IMR-90 (cell line): ENCODE results near the gene ZXDA. TPM values are rescaled to one million over a fixed set of nuclear protein-coding genes. Genes with fewer than 3 reads are reported as not detected.

Experiments used
- ATAC-seq: fragments of 200-7000 bp; cut with Tn5 transposase; 2 replicates; pipeline ENCODE4 v1.9.1; 2020; ENCODE audit warnings: low read depth, mild to moderate bottlenecking, moderate library complexity
- BruUV-seq: library from RNA; stranded (reverse); fragments of 400-500 nt; replicated peaks from 2 replicates; lab custom pipeline; 2021; lab: Mats Ljungman, UMichigan
- CTCF ChIA-PET: fragments of 300-600 bp; formaldehyde crosslinking; extraction: SDS; loops from one replicate; lab custom pipeline; 2021; ENCODE audit warnings: antibody characterized with exemption; lab: Yijun Ruan, JAX
- POLR2A ChIA-PET: fragments of 300-600 bp; sonication (Branson Sonifier 250); formaldehyde crosslinking; loops from one replicate; lab custom pipeline; 2022; ENCODE audit warnings: antibody characterized with exemption; ENCODE audit not compliant: unreplicated experiment; lab: Charles Lee
- DNase-seq: peaks from one replicate; pipeline ENCODE4 v3.0.0; 2013
- H2AFZ ChIP-seq: replicated peaks from 2 replicates; pipeline ENCODE3; 2013; ENCODE audit warnings: low read length, mild to moderate bottlenecking; ENCODE audit not compliant: poor library complexity
- H2AK5ac ChIP-seq: 2 replicates; pipeline ENCODE4 v1.6.1; 2013; ENCODE audit warnings: low read depth, low read length, inconsistent platforms
- H2AK9ac ChIP-seq: replicated peaks from 2 replicates; pipeline ENCODE3; 2013; ENCODE audit warnings: mild to moderate bottlenecking, low read depth, low read length, moderate library complexity; ENCODE audit not compliant: poor library complexity
- H2BK120ac ChIP-seq: 2 replicates; pipeline ENCODE4 v1.6.1; 2013; ENCODE audit warnings: low read depth, low read length, inconsistent platforms
- H2BK15ac ChIP-seq: 3 replicates; pipeline ENCODE4 v1.6.1; 2013; ENCODE audit warnings: low read depth, low read length, inconsistent platforms
- H2BK20ac ChIP-seq: 2 replicates; pipeline ENCODE4 v1.6.1; 2013; ENCODE audit warnings: low read depth, mild to moderate bottlenecking, inconsistent platforms, low read length, moderate library complexity
- H2BK5ac ChIP-seq: 2 replicates; pipeline ENCODE4 v1.6.1; 2013; ENCODE audit warnings: mild to moderate bottlenecking, low read depth, low read length, inconsistent platforms; ENCODE audit not compliant: poor library complexity, severe bottlenecking
- H3K14ac ChIP-seq: replicated peaks from 2 replicates; pipeline ENCODE4 v1.6.1; 2013; ENCODE audit warnings: low read depth, low read length, inconsistent platforms
- H3K18ac ChIP-seq: 2 replicates; pipeline ENCODE4 v1.6.1; 2013; ENCODE audit warnings: low read depth, low read length, control low read depth
- H3K23ac ChIP-seq: 2 replicates; pipeline ENCODE4 v1.6.1; 2013; ENCODE audit warnings: low read depth, low read length, inconsistent platforms
- H3K27ac ChIP-seq: 2 replicates; pipeline ENCODE4 v1.5.1; 2013; ENCODE audit warnings: mild to moderate bottlenecking, control low read depth, low read length; ENCODE audit not compliant: insufficient read depth
- H3K27me3 ChIP-seq: 2 replicates; pipeline ENCODE4 v1.6.1; 2013; ENCODE audit warnings: low read length; ENCODE audit not compliant: control insufficient read depth, insufficient read depth
- H3K36me3 ChIP-seq: 2 replicates; pipeline ENCODE4 v1.6.1; 2013; ENCODE audit warnings: low read length, mixed read lengths; ENCODE audit not compliant: control insufficient read depth, insufficient read depth
- H3K4ac ChIP-seq: 2 replicates; pipeline ENCODE4 v1.6.1; 2013; ENCODE audit warnings: low read depth, low read length, inconsistent platforms
- H3K4me1 ChIP-seq: 2 replicates; pipeline ENCODE4 v1.6.1; 2013; ENCODE audit warnings: low read length, mixed read lengths; ENCODE audit not compliant: control insufficient read depth, insufficient read depth
- H3K4me2 ChIP-seq: 2 replicates; pipeline ENCODE4 v1.6.1; 2013; ENCODE audit warnings: low read depth, mild to moderate bottlenecking, control low read depth, low read length, moderate library complexity
- H3K4me3 ChIP-seq: 2 replicates; pipeline ENCODE4 v1.5.1; 2013; ENCODE audit warnings: low read depth, mild to moderate bottlenecking, control low read depth, low read length, moderate library complexity; ENCODE audit not compliant: insufficient read depth
- H3K56ac ChIP-seq: 2 replicates; pipeline ENCODE4 v1.6.1; 2013; ENCODE audit warnings: low read length, inconsistent platforms; ENCODE audit not compliant: insufficient read depth; ENCODE audit errors: extremely low read depth
- H3K79me1 ChIP-seq, 2 experiments: 2 replicates each; pipeline ENCODE4 v1.6.1; 2013; ENCODE audit warnings: low read length in 2 of 2, inconsistent platforms in 1 of 2, low read depth in 1 of 2
- H3K9ac ChIP-seq: 2 replicates; pipeline ENCODE4 v1.6.1; 2013; ENCODE audit warnings: low read depth, low read length, control low read depth
- H3K9me1 ChIP-seq: 2 replicates; pipeline ENCODE4 v1.6.1; 2013; ENCODE audit warnings: low read length, inconsistent platforms; ENCODE audit not compliant: insufficient read depth
- H3K9me3 ChIP-seq: 2 replicates; pipeline ENCODE4 v1.6.1; 2013; ENCODE audit warnings: low read length; ENCODE audit not compliant: control insufficient read depth, insufficient read depth
- H4K20me1 ChIP-seq: 2 replicates; pipeline ENCODE4 v1.6.1; 2013; ENCODE audit warnings: low read length, inconsistent platforms; ENCODE audit not compliant: insufficient read depth
- H4K5ac ChIP-seq: 2 replicates; pipeline ENCODE4 v1.6.1; 2013; ENCODE audit warnings: mild to moderate bottlenecking, low read depth, low read length, control low read depth
- H4K8ac ChIP-seq, 2 experiments: 2 replicates each; pipeline ENCODE4 v1.6.1; 2013; ENCODE audit warnings: low read depth in 2 of 2, low read length in 2 of 2, control low read depth in 1 of 2, inconsistent platforms in 1 of 2
- H4K91ac ChIP-seq: 2 replicates; pipeline ENCODE4 v1.6.1; 2013; ENCODE audit warnings: low read depth, low read length, inconsistent platforms; ENCODE audit not compliant: insufficient read depth
- BHLHE40 ChIP-seq: fragments of 150-350 bp; IDR thresholded peaks from 2 replicates; pipeline ENCODE4 v1.6.1; 2016; ENCODE audit warnings: mild to moderate bottlenecking, low read depth, low read length
- CEBPB ChIP-seq: IDR thresholded peaks from 2 replicates; pipeline ENCODE4 v1.6.1; 2012; ENCODE audit warnings: low read depth, low read length, improper control_type of control experiment
- CHD1 ChIP-seq: IDR thresholded peaks from 2 replicates; pipeline ENCODE4 v1.6.1; 2012; ENCODE audit warnings: low read depth, low read length, improper control_type of control experiment
- CTCF ChIP-seq: conservative IDR thresholded peaks from 2 replicates; pipeline ENCODE4 v1.5.1; 2012; ENCODE audit warnings: mild to moderate bottlenecking, low read depth, low read length, improper control_type of control experiment
- FOS ChIP-seq: fragments of 150-350 bp; IDR thresholded peaks from 2 replicates; pipeline ENCODE4 v1.6.1; 2016; ENCODE audit warnings: low read depth, low read length
- MAFK ChIP-seq: IDR thresholded peaks from 2 replicates; pipeline ENCODE4 v1.6.1; 2012; ENCODE audit warnings: low read depth, low read length, improper control_type of control experiment
- MAZ ChIP-seq: IDR thresholded peaks from 2 replicates; pipeline ENCODE4 v1.6.1; 2012; ENCODE audit warnings: low read depth, mild to moderate bottlenecking, low read length, improper control_type of control experiment, moderate library complexity, borderline replicate concordance
- MXI1 ChIP-seq: IDR thresholded peaks from 2 replicates; pipeline ENCODE4 v1.6.1; 2012; ENCODE audit warnings: low read depth, mild to moderate bottlenecking, low read length, moderate library complexity, borderline replicate concordance
- NFE2L2 ChIP-seq: fragments of 150-350 bp; IDR thresholded peaks from 2 replicates; pipeline ENCODE4 v1.6.1; 2016; ENCODE audit warnings: low read depth, mild to moderate bottlenecking, low read length
- POLR2A ChIP-seq: IDR thresholded peaks from 2 replicates; pipeline ENCODE4 v1.6.1; 2012; ENCODE audit warnings: mild to moderate bottlenecking, low read depth, low read length
- RAD21 ChIP-seq: IDR thresholded peaks from 2 replicates; pipeline ENCODE4 v1.6.1; 2012; ENCODE audit warnings: low read length, improper control_type of control experiment
- RCOR1 ChIP-seq: IDR thresholded peaks from 2 replicates; pipeline ENCODE4 v1.6.1; 2012; ENCODE audit warnings: mild to moderate bottlenecking, low read length, improper control_type of control experiment; ENCODE audit not compliant: insufficient replicate concordance
- RFX5 ChIP-seq: IDR thresholded peaks from 2 replicates; pipeline ENCODE4 v1.8.0; 2012; ENCODE audit warnings: low read depth, mild to moderate bottlenecking, low read length, moderate library complexity
- SMC3 ChIP-seq: fragments of 150-350 bp; IDR thresholded peaks from 2 replicates; pipeline ENCODE4 v1.6.1; 2016; ENCODE audit warnings: low read depth, mild to moderate bottlenecking, antibody characterized with exemption, low read length, moderate library complexity
- USF2 ChIP-seq: fragments of 150-350 bp; IDR thresholded peaks from 2 replicates; pipeline ENCODE4 v1.6.1; 2017; ENCODE audit warnings: mild to moderate bottlenecking, antibody characterized with exemption, low read length, low read depth
- WGBS, 2 experiments: methylation state at CpG; one replicate each; pipeline versions ENCODE4 v1.1.5 to v1.1.7; 2013; ENCODE audit warnings: missing lambda C conversion rate in 2 of 2; ENCODE audit not compliant: insufficient read length in 1 of 2; ENCODE audit errors: extremely low coverage in 2 of 2; 5-methylcytosine and 5-hydroxymethylcytosine counted together
- dilution Hi-C: fragments of 300-500 bp; cut with HindIII; formaldehyde crosslinking; loops from one replicate; pipeline ENCODE4 v1.14.3; 2018; ENCODE audit warnings: low sequenced_read_pairs; ENCODE audit not compliant: unreplicated experiment
- in situ Hi-C: fragments of 300-500 bp; cut with MboI; formaldehyde crosslinking; loops from 3 replicates; pipeline ENCODE4 v1.14.3; 2019; ENCODE audit warnings: low sequenced_read_pairs, inconsistent platforms, mixed read lengths
- intact Hi-C: fragments of 100-400 bp; cut with micrococcal nuclease; formaldehyde crosslinking; loops from 2 replicates; pipeline ENCODE4 v1.10.0; 2022
- polyA plus RNA-seq, 3 experiments: library from polyadenylated mRNA; depleted of rRNA; stranded (reverse); fragments of >200 nt; gene quantifications; 2 replicates each; pipeline ENCODE4 v1.2.3, GENCODE V29; 2012; ENCODE audit warnings: low replicate concordance in 1 of 3
- total RNA-seq: library from RNA; depleted of rRNA; stranded (reverse); fragments of >200 nt; gene quantifications from 2 replicates; pipeline ENCODE4 v1.2.3, GENCODE V29; 2012

The ZXDA gene
- total and polyA plus RNA-seq, 2 of the 4 experiments (the other 2 are of a cell fraction) = 1.0 to 3.4 TPM

DNA sequence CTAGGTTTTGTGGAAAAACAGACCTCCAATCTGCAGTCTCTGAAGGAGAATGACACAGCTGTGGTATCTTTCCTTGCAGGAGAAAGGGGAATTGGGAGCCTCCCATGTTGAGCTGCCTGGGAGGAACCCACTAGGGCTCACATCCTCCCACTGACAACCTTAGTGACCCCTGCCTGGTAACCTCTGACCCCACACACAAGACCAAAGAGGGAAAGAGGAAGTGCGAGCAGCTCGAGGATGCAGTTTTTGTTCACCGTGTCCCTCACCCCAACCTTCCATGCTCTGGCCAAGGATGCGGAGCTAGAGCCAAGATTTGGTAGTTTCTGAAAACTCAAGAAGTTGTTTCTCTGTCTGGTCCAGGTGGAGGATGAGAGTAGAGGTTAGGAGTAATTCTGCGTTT is 5.4 kb upstream of the ZXDA start:
- in situ Hi-C loops = loop anchor here (10.0 to 25.0 kb wide), 3 partner anchors 331 to 1103 kb away; partner anchors contain the start of gene SPIN2A
- intact Hi-C loops = no loop called here
- ATAC-seq (no peak), DNase-seq (no peak)
- BruUV-seq = no TSS peak
- Histone ChIP-seq H3K14ac (no peak overlapping the region), H3K9me1 (no peaks in the 10 kb centered on the region), H2BK5ac (no peak overlapping the region), H2AFZ (no peak overlapping the region), H3K4ac (no peak overlapping the region), H2AK5ac (no peak overlapping the region), H4K5ac (no peak overlapping the region), H3K27me3 (peaks cover 3% of the 10 kb centered on the region; the same call in 1 of the 2 replicates), H2BK120ac (no peak overlapping the region), H3K18ac (no peak overlapping the region), H3K27ac (no peak overlapping the region), H4K91ac (no peak overlapping the region), H3K36me3 (no peaks in the 10 kb centered on the region), H3K56ac (no peak overlapping the region), H3K4me1 (0 out of 2 replicates have a peak, but pooled peaks cover 2% of the 10 kb centered on the region), H3K23ac (no peak overlapping the region), H3K9me3 (no peaks in the 10 kb centered on the region), H3K9ac (no peak overlapping the region), H2BK20ac (no peak overlapping the region), H3K79me1 (no peaks in the 10 kb centered on the region), H2AK9ac (no peak overlapping the region), H4K8ac (no peak overlapping the region), H3K4me3 (no peak overlapping the region), H2BK15ac (no peak overlapping the region), H4K20me1 (no peaks in the 10 kb centered on the region), H3K4me2 (no peak overlapping the region)
- ChIA-PET POLR2A (no interaction called here), CTCF (no interaction called here)
- WGBS, 2 experiments = no CpG with 5 or more reads among the region's 5 CpGs
- TF ChIP-seq POLR2A (no peak), MXI1 (no peak), BHLHE40 (no peak), MAFK (no peak), RCOR1 (no peak), NFE2L2 (no peak), CHD1 (no peak), RFX5 (no peak), CEBPB (no peak), USF2 (no peak), MAZ (no peak), FOS (no peak), SMC3 (no peak), RAD21 (no peak), CTCF (no peak)
- dilution Hi-C loops = no loop called here
